GM12878 (cell line): ENCODE measurements around the gene NUP37. TPM values are rescaled to one million over a fixed set of nuclear protein-coding genes. Genes with fewer than 3 reads are reported as not detected.
A peak's percentile ranks its signal among the peaks of the same experiment; 100 is the strongest.

Source experiments
- BACH1 ChIP-seq: fragments of 450-650 bp; IDR thresholded peaks from 2 replicates; pipeline ENCODE4 v1.6.1; 2017; ENCODE audit warnings: mild to moderate bottlenecking, borderline replicate concordance
- BCL11A ChIP-seq: IDR thresholded peaks from 2 replicates; pipeline ENCODE4 v1.6.1; 2011; ENCODE audit warnings: low read depth, low read length
- EED ChIP-seq: sonication (generic); IDR thresholded peaks from 2 replicates; pipeline ENCODE4 v1.6.1; 2016; ENCODE audit warnings: antibody characterized with exemption, low read depth
- MTA2 ChIP-seq: fragments of 450-650 bp; IDR thresholded peaks from 2 replicates; pipeline ENCODE4 v1.6.1; 2016; ENCODE audit warnings: low read depth, mild to moderate bottlenecking, moderate library complexity
- NFXL1 ChIP-seq: fragments of 450-650 bp; IDR thresholded peaks from 2 replicates; pipeline ENCODE4 v1.6.1; 2017; ENCODE audit warnings: antibody characterized with exemption, mild to moderate bottlenecking, borderline replicate concordance
- RAD21 ChIP-seq: IDR thresholded peaks from 2 replicates; pipeline ENCODE4 v1.6.1; 2011; ENCODE audit warnings: mild to moderate bottlenecking, low read depth, low read length, moderate library complexity; ENCODE audit not compliant: insufficient read depth
- RELA ChIP-seq: fragments of 450-650 bp; IDR thresholded peaks from 2 replicates; pipeline ENCODE4 v1.8.0; 2014; ENCODE audit warnings: borderline replicate concordance; ENCODE audit not compliant: partially characterized antibody
- SIN3A ChIP-seq: IDR thresholded peaks from 2 replicates; pipeline ENCODE4 v1.6.1; 2012; ENCODE audit warnings: low read depth, low read length, improper control_type of control experiment
- SUPT20H ChIP-seq: IDR thresholded peaks from 2 replicates; pipeline ENCODE4 v1.6.1; 2011; ENCODE audit warnings: low read depth, mild to moderate bottlenecking, low read length, moderate library complexity, borderline replicate concordance; ENCODE audit not compliant: control insufficient read depth
- TCF3 ChIP-seq: IDR thresholded peaks from 2 replicates; pipeline ENCODE4 v1.6.1; 2012; ENCODE audit warnings: low read depth, mild to moderate bottlenecking, low read length, borderline replicate concordance; ENCODE audit not compliant: insufficient read depth
- TCF7 ChIP-seq: IDR thresholded peaks from 2 replicates; pipeline ENCODE4 v1.6.1; 2014; ENCODE audit warnings: antibody characterized with exemption, borderline replicate concordance
- ZNF217 ChIP-seq: fragments of 450-650 bp; IDR thresholded peaks from 2 replicates; pipeline ENCODE4 v1.6.1; 2017; ENCODE audit warnings: antibody characterized with exemption, mild to moderate bottlenecking
- ZNF24 ChIP-seq: fragments of 450-650 bp; IDR thresholded peaks from 2 replicates; pipeline ENCODE4 v1.6.1; 2017; ENCODE audit warnings: antibody characterized with exemption, mild to moderate bottlenecking
- polyA plus RNA-seq, 11 experiments: library from polyadenylated mRNA; depleted of rRNA in 4 of 11; unstranded in 6 of 11; stranded (reverse) in 5 of 11; fragments of >200 nt; fragmentation: Nextera tagmentation in 4 of 11; fragmentation: Illumina TruSeq in 1 of 11; extraction: Ambion mirVana in 4 of 11; extraction: Trizol in 1 of 11; gene quantifications; 1 replicate in 1 of 11; 2 replicates in 10 of 11; pipeline versions ENCODE4 v1.2.1 to v1.2.3, GENCODE V29; 2011 to 2016; ENCODE audit warnings: inconsistent platforms in 2 of 11, missing spikeins in 2 of 11, low read depth in 1 of 11
- total RNA-seq, 4 experiments: library from RNA; depleted of rRNA in 3 of 4; stranded (reverse); fragments of >200 nt in 3 of 4; fragmentation: Illumina TruSeq in 1 of 4; extraction: Trizol in 1 of 4; gene quantifications; 2 replicates each; pipeline versions ENCODE4 v1.2.1 to v1.2.3, GENCODE V29; 2013 to 2021
- TF ChIP-seq, protein P1 (sequence below): fragments of 450-650 bp; IDR thresholded peaks from 2 replicates; pipeline ENCODE4 v1.6.1; 2016; ENCODE audit warnings: mild to moderate bottlenecking, moderate library complexity, borderline replicate concordance

The NUP37 gene
- total and polyA plus RNA-seq, 10 of the 15 experiments (the other 5 are each of a cell fraction or from before 2014, with no cell fraction given): 51.8 to 250 (median 99.6) TPM

DNA sequence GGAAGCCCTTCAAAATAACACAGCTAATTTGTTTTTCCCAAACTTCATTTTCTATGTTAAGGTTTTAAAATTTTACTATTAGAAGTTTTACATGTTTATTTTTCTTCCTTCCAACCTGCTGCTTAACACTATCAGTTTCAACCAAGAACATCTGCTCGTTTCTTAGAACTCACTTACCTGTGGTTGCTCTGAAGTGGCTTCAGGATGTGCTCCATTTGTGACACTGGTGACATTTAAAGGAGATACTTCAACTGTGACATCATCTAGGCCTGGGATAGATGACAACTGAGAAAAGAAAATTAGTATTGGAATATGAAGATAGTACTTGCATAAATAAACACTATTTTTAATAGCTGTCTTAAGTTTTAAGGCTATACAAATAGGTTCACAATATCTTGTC is 76.0 kb downstream of the NUP37 start (continued):
- TF ChIP-seq SUPT20H: no peak
- TF ChIP-seq SIN3A: no peak
- no peak for TF ChIP-seq RELA
- TF ChIP-seq ZNF24: no peak
- TF ChIP-seq ZNF217: no peak
- TF ChIP-seq NFXL1: no peak
- no peak for TF ChIP-seq RAD21
- TF ChIP-seq TCF7: peak; percentile 90
- 0 out of 2 replicates have a peak, but pooled peaks have one; percentile 27 for TF ChIP-seq TCF3
- TF ChIP-seq, protein P1, sequence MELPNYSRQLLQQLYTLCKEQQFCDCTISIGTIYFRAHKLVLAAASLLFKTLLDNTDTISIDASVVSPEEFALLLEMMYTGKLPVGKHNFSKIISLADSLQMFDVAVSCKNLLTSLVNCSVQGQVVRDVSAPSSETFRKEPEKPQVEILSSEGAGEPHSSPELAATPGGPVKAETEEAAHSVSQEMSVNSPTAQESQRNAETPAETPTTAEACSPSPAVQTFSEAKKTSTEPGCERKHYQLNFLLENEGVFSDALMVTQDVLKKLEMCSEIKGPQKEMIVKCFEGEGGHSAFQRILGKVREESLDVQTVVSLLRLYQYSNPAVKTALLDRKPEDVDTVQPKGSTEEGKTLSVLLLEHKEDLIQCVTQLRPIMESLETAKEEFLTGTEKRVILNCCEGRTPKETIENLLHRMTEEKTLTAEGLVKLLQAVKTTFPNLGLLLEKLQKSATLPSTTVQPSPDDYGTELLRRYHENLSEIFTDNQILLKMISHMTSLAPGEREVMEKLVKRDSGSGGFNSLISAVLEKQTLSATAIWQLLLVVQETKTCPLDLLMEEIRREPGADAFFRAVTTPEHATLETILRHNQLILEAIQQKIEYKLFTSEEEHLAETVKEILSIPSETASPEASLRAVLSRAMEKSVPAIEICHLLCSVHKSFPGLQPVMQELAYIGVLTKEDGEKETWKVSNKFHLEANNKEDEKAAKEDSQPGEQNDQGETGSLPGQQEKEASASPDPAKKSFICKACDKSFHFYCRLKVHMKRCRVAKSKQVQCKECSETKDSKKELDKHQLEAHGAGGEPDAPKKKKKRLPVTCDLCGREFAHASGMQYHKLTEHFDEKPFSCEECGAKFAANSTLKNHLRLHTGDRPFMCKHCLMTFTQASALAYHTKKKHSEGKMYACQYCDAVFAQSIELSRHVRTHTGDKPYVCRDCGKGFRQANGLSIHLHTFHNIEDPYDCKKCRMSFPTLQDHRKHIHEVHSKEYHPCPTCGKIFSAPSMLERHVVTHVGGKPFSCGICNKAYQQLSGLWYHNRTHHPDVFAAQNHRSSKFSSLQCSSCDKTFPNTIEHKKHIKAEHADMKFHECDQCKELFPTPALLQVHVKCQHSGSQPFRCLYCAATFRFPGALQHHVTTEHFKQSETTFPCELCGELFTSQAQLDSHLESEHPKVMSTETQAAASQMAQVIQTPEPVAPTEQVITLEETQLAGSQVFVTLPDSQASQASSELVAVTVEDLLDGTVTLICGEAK: no peak
- 0 out of 2 replicates have a peak, but pooled peaks have one; percentile 24 for TF ChIP-seq BCL11A
- peak; percentile 30; the same call in 1 of the 2 replicates for TF ChIP-seq MTA2
- no peak for TF ChIP-seq BACH1
- peak; percentile 56 for TF ChIP-seq EED
